ENCODE data around the gene B4GALNT1. TPM values are rescaled to one million over a fixed set of nuclear protein-coding genes. Genes with fewer than 3 reads are reported as not detected.

B4GALNT1 gene
- 0.22 and 0.39 TPM in 2 replicates for total RNA-seq

DNA sequence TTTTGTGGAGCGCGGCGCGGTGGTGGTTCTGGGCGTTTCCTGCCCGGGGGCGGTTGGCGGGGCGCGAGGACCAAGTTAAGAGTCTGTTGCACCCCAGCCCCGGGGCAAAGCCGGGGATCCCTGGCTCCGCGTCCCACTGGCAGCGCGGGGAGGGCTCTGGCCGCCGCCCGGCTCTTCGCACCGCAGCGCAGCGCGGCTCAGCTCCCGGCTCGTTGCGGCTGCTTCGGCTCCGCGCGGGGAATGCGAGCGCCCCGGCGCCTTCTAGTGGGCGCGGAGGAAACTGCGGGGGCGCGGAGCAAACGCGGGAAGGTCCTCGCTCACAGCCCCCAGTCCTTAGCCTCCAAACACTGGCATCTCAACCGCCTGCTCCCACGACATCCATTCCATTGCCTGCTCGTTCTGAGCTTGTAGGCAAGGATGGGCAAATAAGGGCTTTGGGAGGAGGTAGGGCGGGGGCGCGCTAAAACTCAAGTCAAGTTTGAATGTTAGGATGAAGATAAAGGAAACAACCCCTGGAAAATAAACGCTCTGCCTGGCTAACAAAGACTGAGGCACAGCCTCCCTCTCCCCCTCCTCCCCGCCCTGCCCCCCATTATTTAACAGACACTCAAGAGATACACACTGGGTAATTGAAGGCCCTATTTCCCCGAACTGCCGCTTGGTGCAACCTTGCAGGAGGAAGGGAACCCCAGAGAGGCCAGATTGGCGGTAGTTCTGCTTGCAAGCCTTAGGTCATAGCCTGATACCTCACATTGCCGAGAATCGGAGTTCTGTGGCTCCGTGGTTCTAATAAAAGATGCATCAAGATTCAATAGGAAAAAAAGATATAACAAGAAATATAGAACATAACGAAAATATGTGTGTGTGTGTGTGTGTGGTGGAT, at the start of gene B4GALNT1:
TSS of gene B4GALNT1 (minus strand) at position 244 of the 883 bp plus-strand sequence. CDS start 1,069 bp downstream, outside the sequence.

DNA sequence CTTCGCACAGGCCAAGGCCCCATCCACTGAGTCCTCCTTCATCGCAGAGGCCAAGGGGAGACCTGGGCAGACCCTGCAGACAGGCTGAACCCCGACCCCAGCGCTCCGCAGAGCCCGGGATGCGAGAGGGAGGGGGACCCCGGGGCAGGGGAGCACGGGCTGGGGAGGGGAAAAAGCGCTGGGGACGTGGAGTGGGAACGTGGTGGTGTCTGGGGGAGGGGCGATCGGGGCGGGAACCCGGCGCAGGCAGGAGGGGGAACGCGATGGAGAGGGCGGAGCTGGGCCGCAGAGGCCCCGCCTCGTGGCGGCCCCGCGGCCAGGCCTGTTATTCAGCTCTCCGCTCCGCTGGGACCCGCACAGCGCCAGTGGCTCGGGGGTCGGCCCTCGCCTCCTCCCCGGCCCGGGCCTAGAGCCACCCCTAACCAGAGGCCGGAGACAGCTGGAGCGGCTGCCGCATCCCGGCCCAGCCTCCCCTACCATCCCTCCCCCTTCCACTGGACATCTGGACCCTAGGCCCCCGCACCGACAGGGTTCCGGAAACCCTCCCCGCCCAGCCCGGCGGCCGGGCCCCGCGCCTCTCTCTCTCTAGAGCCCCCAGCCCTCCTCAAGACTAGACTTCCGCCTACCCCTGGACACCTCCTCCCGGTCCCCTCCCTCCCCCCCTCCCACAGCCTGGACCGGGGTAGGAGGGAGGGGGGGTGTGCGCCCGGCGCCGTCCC, 21.7 kb downstream of the B4GALNT1 start, which contains the start of gene ARHGEF25:
TSS of gene ARHGEF25 (plus strand) at position 328 of the 719 bp plus-strand sequence. CDS start 460 bp downstream, outside the sequence.

DNA sequence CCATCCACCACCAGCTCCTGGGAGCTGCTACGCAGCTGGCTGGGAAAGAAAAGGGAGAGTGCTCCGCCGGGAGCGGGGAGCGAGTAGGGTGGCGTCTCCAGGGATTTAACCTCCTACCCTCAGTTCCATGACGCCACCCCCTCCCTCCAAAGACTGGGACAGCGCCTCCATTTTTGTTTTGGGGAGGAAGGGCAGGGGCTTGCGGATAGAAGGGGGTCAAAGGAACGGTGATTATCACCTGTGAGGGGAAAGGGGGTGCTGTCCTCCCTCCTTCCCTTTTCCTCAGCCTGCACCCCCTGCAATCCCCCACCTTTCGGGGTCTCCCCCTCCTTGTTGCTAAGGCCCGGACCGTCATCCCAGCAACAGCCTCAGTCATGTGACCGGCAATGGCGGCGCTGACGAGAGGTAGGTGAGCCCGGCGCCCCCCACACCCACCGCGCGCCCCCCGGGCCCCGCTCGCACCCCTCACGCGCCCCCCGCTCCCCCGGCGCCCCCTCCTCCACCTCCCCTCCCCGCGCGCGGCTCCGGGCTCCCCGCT, 28.5 kb downstream of the B4GALNT1 start, which contains the start of gene DTX3:
TSS of gene DTX3 (plus strand) at position 371 of the 538 bp plus-strand sequence. CDS start 1,694 bp downstream, outside the sequence.

DNA sequence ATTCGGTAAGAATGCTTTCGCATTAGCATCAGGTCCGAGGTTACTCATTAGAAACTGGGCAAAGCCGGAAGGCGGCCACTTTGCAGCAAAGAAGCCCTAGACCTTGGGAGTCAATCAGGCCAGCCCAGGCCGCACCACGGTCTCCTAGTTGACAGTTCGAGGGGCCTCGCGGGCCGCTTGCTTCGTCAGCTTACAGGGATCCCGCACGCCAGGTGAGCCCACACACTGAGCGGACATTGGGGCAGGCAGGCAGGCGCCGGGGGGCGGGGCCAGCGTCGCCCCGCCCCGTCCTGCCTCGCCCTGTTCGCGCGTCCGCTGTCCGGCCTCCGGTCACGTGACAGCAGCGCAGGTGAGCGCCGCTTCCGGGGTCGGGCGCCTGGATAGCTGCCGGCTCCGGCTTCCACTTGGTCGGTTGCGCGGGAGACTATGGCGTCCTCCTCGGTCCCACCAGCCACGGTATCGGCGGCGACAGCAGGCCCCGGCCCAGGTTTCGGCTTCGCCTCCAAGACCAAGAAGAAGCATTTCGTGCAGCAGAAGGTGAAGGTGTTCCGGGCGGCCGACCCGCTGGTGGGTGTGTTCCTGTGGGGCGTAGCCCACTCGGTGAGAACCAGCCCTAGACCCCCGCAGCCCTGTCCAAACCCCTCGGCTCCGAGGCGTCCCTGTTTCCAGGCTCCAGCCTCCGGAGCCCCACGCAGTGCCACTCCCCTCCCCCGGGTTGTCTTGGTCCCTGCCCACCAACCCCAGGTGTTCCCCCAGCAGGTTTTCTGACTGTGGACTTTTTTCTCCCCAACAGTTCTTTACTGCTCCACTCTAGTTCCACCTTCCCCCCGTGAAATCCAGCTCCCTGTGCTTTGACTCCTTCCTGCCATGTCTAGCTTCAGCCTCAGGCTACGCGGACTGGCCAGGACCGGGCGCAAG, 41.9 kb downstream of the B4GALNT1 start, which contains the start of gene PIP4K2C:
TSS of gene PIP4K2C (plus strand) at position 329 of the 918 bp plus-strand sequence. CDS start at position 427, 98 bp downstream.

Other genes starting within 250 kb of the B4GALNT1 start
- gene R3HDM2, start 202.2 kb downstream of the B4GALNT1 start, total RNA-seq, result 16.3 and 20.4 TPM in 2 replicates
- not detected in 2 replicates for gene INHBC, start 198.4 kb downstream of the B4GALNT1 start, total RNA-seq
- gene INHBE, start 177.9 kb downstream of the B4GALNT1 start, total RNA-seq, result not detected in 2 replicates
- gene GLI1, start 173.4 kb downstream of the B4GALNT1 start, total RNA-seq, result 0.39 and 0.76 TPM in 2 replicates
- gene ARHGAP9, start 153.3 kb downstream of the B4GALNT1 start, total RNA-seq, result under 0.01 TPM in 1 of 2 replicates, not detected in the other
- gene MARS1, start 145.1 kb downstream of the B4GALNT1 start, total RNA-seq, result 64.0 and 144 TPM in 2 replicates
- 9.5 and 20.0 TPM in 2 replicates for gene DDIT3, start 112.7 kb downstream of the B4GALNT1 start, total RNA-seq
- gene MBD6, start 110.4 kb downstream of the B4GALNT1 start, total RNA-seq, result 9.1 and 9.4 TPM in 2 replicates
- gene DCTN2, start 86.0 kb downstream of the B4GALNT1 start, total RNA-seq, result 127 and 153 TPM in 2 replicates
- under 0.01 and 0.11 TPM in 2 replicates for gene KIF5A, start 83.2 kb downstream of the B4GALNT1 start, total RNA-seq
- 24.7 and 93.9 TPM in 2 replicates for gene PIP4K2C, start 42.0 kb downstream of the B4GALNT1 start, total RNA-seq
- gene DTX3, start 28.4 kb downstream of the B4GALNT1 start, total RNA-seq, result 16.1 and 20.0 TPM in 2 replicates
- 6.0 and 22.4 TPM in 2 replicates for gene ARHGEF25, start 21.8 kb downstream of the B4GALNT1 start, total RNA-seq
- 214 and 236 TPM in 2 replicates for gene OS9, start 60.9 kb upstream of the B4GALNT1 start, total RNA-seq
- 0.33 and 0.39 TPM in 2 replicates for gene AGAP2, start 105.5 kb upstream of the B4GALNT1 start, total RNA-seq
- gene TSPAN31, start 111.8 kb upstream of the B4GALNT1 start, total RNA-seq, result 51.8 and 80.0 TPM in 2 replicates
- gene CDK4, start 119.1 kb upstream of the B4GALNT1 start, total RNA-seq, result 150 and 200 TPM in 2 replicates
- gene MARCHF9, start 121.9 kb upstream of the B4GALNT1 start, total RNA-seq, result 1.8 and 2.0 TPM in 2 replicates
- gene CYP27B1, start 133.9 kb upstream of the B4GALNT1 start, total RNA-seq, result 2.9 and 3.9 TPM in 2 replicates
- 4.7 and 6.6 TPM in 2 replicates for gene METTL1, start 138.9 kb upstream of the B4GALNT1 start, total RNA-seq
- 6.3 and 6.6 TPM in 2 replicates for gene EEF1AKMT3, start 139.4 kb upstream of the B4GALNT1 start, total RNA-seq
- gene TSFM, start 149.6 kb upstream of the B4GALNT1 start, total RNA-seq, result 10.6 and 12.3 TPM in 2 replicates
- gene AVIL, start 185.5 kb upstream of the B4GALNT1 start, total RNA-seq, result 1.1 and 2.7 TPM in 2 replicates
- 51.9 and 76.6 TPM in 2 replicates for gene CTDSP2, start 213.5 kb upstream of the B4GALNT1 start, total RNA-seq

Data from placental epithelial cell (primary cell).